Esophagus muscularis mucosa (tissue), 3 donors: ENCODE measurements around the gene CCDC141.

ENCODE experiments used
- CTCF ChIP-seq, 3 experiments: fragments of 200-600 bp in 2 of 3; fragments of 450-650 bp in 1 of 3; sonication (generic) in 2 of 3; IDR thresholded peaks; one replicate each; pipeline ENCODE4 v1.5.1; 2017 to 2019; ENCODE audit warnings: antibody characterized with exemption in 3 of 3, mild to moderate bottlenecking in 2 of 3, moderate library complexity in 1 of 3
- POLR2A ChIP-seq: fragments of 450-650 bp; IDR thresholded peaks from one replicate; pipeline ENCODE4 v1.6.1; 2017; ENCODE audit warnings: antibody characterized with exemption, moderate library complexity, mild to moderate bottlenecking, low read depth
- POLR2AphosphoS5 ChIP-seq, 2 donors: sonication (generic); formaldehyde crosslinking; IDR thresholded peaks; one replicate each; pipeline ENCODE4 v1.6.1; 2017; ENCODE audit warnings: antibody characterized with exemption in 2 of 2

- no peak for TF ChIP-seq CTCF (IDR thresholded peaks at IDR 0.05)
- no peak for TF ChIP-seq POLR2AphosphoS5 (IDR thresholded peaks at IDR 0.05)
- no peak for TF ChIP-seq POLR2A
Observed at GRCh38 chr2:178833382-178833781, 216.6 kb downstream of the CCDC141 start.
